IMR-90 (cell line): ENCODE data around the gene STPG1. TPM values are rescaled to one million over a fixed set of nuclear protein-coding genes. Genes with fewer than 3 reads are reported as not detected.

Experiments used
- ATAC-seq: fragments of 200-7000 bp; cut with Tn5 transposase; 2 replicates; pipeline ENCODE4 v1.9.1; 2020; ENCODE audit warnings: low read depth, mild to moderate bottlenecking, moderate library complexity
- Bru-seq: library from RNA; stranded (reverse); fragments of 400-500 nt; gene quantifications from one replicate; lab custom pipeline; 2021; lab: Mats Ljungman, UMichigan
- BruChase-seq, 2 experiments: library from RNA; stranded (reverse); fragments of 400-500 nt; gene quantifications; one replicate each; lab custom pipeline; 2021; lab: Mats Ljungman, UMichigan
- BruUV-seq: library from RNA; stranded (reverse); fragments of 400-500 nt; replicated peaks from 2 replicates; lab custom pipeline; 2021; lab: Mats Ljungman, UMichigan
- CTCF ChIA-PET: fragments of 300-600 bp; formaldehyde crosslinking; extraction: SDS; loops from one replicate; lab custom pipeline; 2021; ENCODE audit warnings: antibody characterized with exemption; lab: Yijun Ruan, JAX
- POLR2A ChIA-PET: fragments of 300-600 bp; sonication (Branson Sonifier 250); formaldehyde crosslinking; loops from one replicate; lab custom pipeline; 2022; ENCODE audit warnings: antibody characterized with exemption; ENCODE audit not compliant: unreplicated experiment; lab: Charles Lee
- DNase-seq: peaks from one replicate; pipeline ENCODE4 v3.0.0; 2013
- H2AFZ ChIP-seq: replicated peaks from 2 replicates; pipeline ENCODE3; 2013; ENCODE audit warnings: low read length, mild to moderate bottlenecking; ENCODE audit not compliant: poor library complexity
- H2AK5ac ChIP-seq: 2 replicates; pipeline ENCODE4 v1.6.1; 2013; ENCODE audit warnings: low read depth, low read length, inconsistent platforms
- H2AK9ac ChIP-seq: replicated peaks from 2 replicates; pipeline ENCODE3; 2013; ENCODE audit warnings: mild to moderate bottlenecking, low read depth, low read length, moderate library complexity; ENCODE audit not compliant: poor library complexity
- H2BK120ac ChIP-seq: 2 replicates; pipeline ENCODE4 v1.6.1; 2013; ENCODE audit warnings: low read depth, low read length, inconsistent platforms
- H2BK15ac ChIP-seq: 3 replicates; pipeline ENCODE4 v1.6.1; 2013; ENCODE audit warnings: low read depth, low read length, inconsistent platforms
- H2BK20ac ChIP-seq: 2 replicates; pipeline ENCODE4 v1.6.1; 2013; ENCODE audit warnings: low read depth, mild to moderate bottlenecking, inconsistent platforms, low read length, moderate library complexity
- H2BK5ac ChIP-seq: 2 replicates; pipeline ENCODE4 v1.6.1; 2013; ENCODE audit warnings: mild to moderate bottlenecking, low read depth, low read length, inconsistent platforms; ENCODE audit not compliant: poor library complexity, severe bottlenecking
- H3K14ac ChIP-seq: replicated peaks from 2 replicates; pipeline ENCODE4 v1.6.1; 2013; ENCODE audit warnings: low read depth, low read length, inconsistent platforms
- H3K18ac ChIP-seq: 2 replicates; pipeline ENCODE4 v1.6.1; 2013; ENCODE audit warnings: low read depth, low read length, control low read depth
- H3K23ac ChIP-seq: 2 replicates; pipeline ENCODE4 v1.6.1; 2013; ENCODE audit warnings: low read depth, low read length, inconsistent platforms
- H3K27ac ChIP-seq: 2 replicates; pipeline ENCODE4 v1.5.1; 2013; ENCODE audit warnings: mild to moderate bottlenecking, control low read depth, low read length; ENCODE audit not compliant: insufficient read depth
- H3K27me3 ChIP-seq: 2 replicates; pipeline ENCODE4 v1.6.1; 2013; ENCODE audit warnings: low read length; ENCODE audit not compliant: control insufficient read depth, insufficient read depth
- H3K36me3 ChIP-seq: 2 replicates; pipeline ENCODE4 v1.6.1; 2013; ENCODE audit warnings: low read length, mixed read lengths; ENCODE audit not compliant: control insufficient read depth, insufficient read depth
- H3K4ac ChIP-seq: 2 replicates; pipeline ENCODE4 v1.6.1; 2013; ENCODE audit warnings: low read depth, low read length, inconsistent platforms
- H3K4me1 ChIP-seq: 2 replicates; pipeline ENCODE4 v1.6.1; 2013; ENCODE audit warnings: low read length, mixed read lengths; ENCODE audit not compliant: control insufficient read depth, insufficient read depth
- H3K4me2 ChIP-seq: 2 replicates; pipeline ENCODE4 v1.6.1; 2013; ENCODE audit warnings: low read depth, mild to moderate bottlenecking, control low read depth, low read length, moderate library complexity
- H3K4me3 ChIP-seq: 2 replicates; pipeline ENCODE4 v1.5.1; 2013; ENCODE audit warnings: low read depth, mild to moderate bottlenecking, control low read depth, low read length, moderate library complexity; ENCODE audit not compliant: insufficient read depth
- H3K56ac ChIP-seq: 2 replicates; pipeline ENCODE4 v1.6.1; 2013; ENCODE audit warnings: low read length, inconsistent platforms; ENCODE audit not compliant: insufficient read depth; ENCODE audit errors: extremely low read depth
- H3K79me1 ChIP-seq, 2 experiments: 2 replicates each; pipeline ENCODE4 v1.6.1; 2013; ENCODE audit warnings: low read length in 2 of 2, inconsistent platforms in 1 of 2, low read depth in 1 of 2
- H3K9ac ChIP-seq: 2 replicates; pipeline ENCODE4 v1.6.1; 2013; ENCODE audit warnings: low read depth, low read length, control low read depth
- H3K9me1 ChIP-seq: 2 replicates; pipeline ENCODE4 v1.6.1; 2013; ENCODE audit warnings: low read length, inconsistent platforms; ENCODE audit not compliant: insufficient read depth
- H3K9me3 ChIP-seq: 2 replicates; pipeline ENCODE4 v1.6.1; 2013; ENCODE audit warnings: low read length; ENCODE audit not compliant: control insufficient read depth, insufficient read depth
- H4K20me1 ChIP-seq: 2 replicates; pipeline ENCODE4 v1.6.1; 2013; ENCODE audit warnings: low read length, inconsistent platforms; ENCODE audit not compliant: insufficient read depth
- H4K5ac ChIP-seq: 2 replicates; pipeline ENCODE4 v1.6.1; 2013; ENCODE audit warnings: mild to moderate bottlenecking, low read depth, low read length, control low read depth
- H4K8ac ChIP-seq, 2 experiments: 2 replicates each; pipeline ENCODE4 v1.6.1; 2013; ENCODE audit warnings: low read depth in 2 of 2, low read length in 2 of 2, control low read depth in 1 of 2, inconsistent platforms in 1 of 2
- H4K91ac ChIP-seq: 2 replicates; pipeline ENCODE4 v1.6.1; 2013; ENCODE audit warnings: low read depth, low read length, inconsistent platforms; ENCODE audit not compliant: insufficient read depth
- CEBPB ChIP-seq: IDR thresholded peaks from 2 replicates; pipeline ENCODE4 v1.6.1; 2012; ENCODE audit warnings: low read depth, low read length, improper control_type of control experiment
- CHD1 ChIP-seq: IDR thresholded peaks from 2 replicates; pipeline ENCODE4 v1.6.1; 2012; ENCODE audit warnings: low read depth, low read length, improper control_type of control experiment
- CTCF ChIP-seq: conservative IDR thresholded peaks from 2 replicates; pipeline ENCODE4 v1.5.1; 2012; ENCODE audit warnings: mild to moderate bottlenecking, low read depth, low read length, improper control_type of control experiment
- ELK1 ChIP-seq: fragments of 150-350 bp; IDR thresholded peaks from 2 replicates; pipeline ENCODE4 v1.6.1; 2016; ENCODE audit warnings: low read depth, mild to moderate bottlenecking, low read length, moderate library complexity, borderline replicate concordance
- MAZ ChIP-seq: IDR thresholded peaks from 2 replicates; pipeline ENCODE4 v1.6.1; 2012; ENCODE audit warnings: low read depth, mild to moderate bottlenecking, low read length, improper control_type of control experiment, moderate library complexity, borderline replicate concordance
- NFE2L2 ChIP-seq: fragments of 150-350 bp; IDR thresholded peaks from 2 replicates; pipeline ENCODE4 v1.6.1; 2016; ENCODE audit warnings: low read depth, mild to moderate bottlenecking, low read length
- POLR2A ChIP-seq: IDR thresholded peaks from 2 replicates; pipeline ENCODE4 v1.6.1; 2012; ENCODE audit warnings: mild to moderate bottlenecking, low read depth, low read length
- RAD21 ChIP-seq: IDR thresholded peaks from 2 replicates; pipeline ENCODE4 v1.6.1; 2012; ENCODE audit warnings: low read length, improper control_type of control experiment
- RCOR1 ChIP-seq: IDR thresholded peaks from 2 replicates; pipeline ENCODE4 v1.6.1; 2012; ENCODE audit warnings: mild to moderate bottlenecking, low read length, improper control_type of control experiment; ENCODE audit not compliant: insufficient replicate concordance
- SMC3 ChIP-seq: fragments of 150-350 bp; IDR thresholded peaks from 2 replicates; pipeline ENCODE4 v1.6.1; 2016; ENCODE audit warnings: low read depth, mild to moderate bottlenecking, antibody characterized with exemption, low read length, moderate library complexity
- USF2 ChIP-seq: fragments of 150-350 bp; IDR thresholded peaks from 2 replicates; pipeline ENCODE4 v1.6.1; 2017; ENCODE audit warnings: mild to moderate bottlenecking, antibody characterized with exemption, low read length, low read depth
- WGBS, 2 experiments: methylation state at CpG; one replicate each; pipeline versions ENCODE4 v1.1.5 to v1.1.7; 2013; ENCODE audit warnings: missing lambda C conversion rate in 2 of 2; ENCODE audit not compliant: insufficient read length in 1 of 2; ENCODE audit errors: extremely low coverage in 2 of 2; 5-methylcytosine and 5-hydroxymethylcytosine counted together
- dilution Hi-C: fragments of 300-500 bp; cut with HindIII; formaldehyde crosslinking; loops from one replicate; pipeline ENCODE4 v1.14.3; 2018; ENCODE audit warnings: low sequenced_read_pairs; ENCODE audit not compliant: unreplicated experiment
- in situ Hi-C: fragments of 300-500 bp; cut with MboI; formaldehyde crosslinking; loops from 3 replicates; pipeline ENCODE4 v1.14.3; 2019; ENCODE audit warnings: low sequenced_read_pairs, inconsistent platforms, mixed read lengths
- intact Hi-C: fragments of 100-400 bp; cut with micrococcal nuclease; formaldehyde crosslinking; loops from 2 replicates; pipeline ENCODE4 v1.10.0; 2022
- long read RNA-seq: library from polyadenylated mRNA; unstranded; transcript quantifications from one replicate; pipeline ENCODE4 v2.0.0, GENCODE V29; 2021; ENCODE audit not compliant: unreplicated experiment
- polyA plus RNA-seq, 3 experiments: library from polyadenylated mRNA; depleted of rRNA; stranded (reverse); fragments of >200 nt; gene quantifications; 2 replicates each; pipeline ENCODE4 v1.2.3, GENCODE V29; 2012; ENCODE audit warnings: low replicate concordance in 1 of 3
- total RNA-seq: library from RNA; depleted of rRNA; stranded (reverse); fragments of >200 nt; gene quantifications from 2 replicates; pipeline ENCODE4 v1.2.3, GENCODE V29; 2012; rRNA removed

STPG1 gene
- total RNA-seq (3.0 and 3.6 TPM in 2 replicates), polyA plus RNA-seq (2012; rRNA removed) (6.5 and 7.5 TPM in 2 replicates), Bru-seq, nascent RNA (percentile 52 among the genes with signal in this experiment), BruChase-seq, experiment 1, labeled RNA remaining after a 6-hour chase (percentile 44 among the genes with signal in this experiment), BruChase-seq, experiment 2, labeled RNA remaining after a 2-hour chase (percentile 42 among the genes with signal in this experiment)
- 4.3 and 4.5 TPM in 2 replicates for polyA plus RNA-seq (2012; cell fraction: cytosol; rRNA removed)
- polyA plus RNA-seq (2012; cell fraction: nucleus; rRNA removed; ENCODE audit: low replicate concordance) = 4.0 and 5.8 TPM in 2 replicates
- long read RNA-seq, partial matches to known transcripts = 4 of 9 reads
- long read RNA-seq, other reads (novel, unspliced or antisense) = 3 of 9 reads

- 9% methylated on average over 26 of the region's 48 CpGs; no CpG with 5 or more reads in 1 of the 2 experiments for WGBS, 2 experiments
- TF ChIP-seq CTCF = no peak
- TF ChIP-seq RAD21 = no peak
- no peak for TF ChIP-seq ELK1
- TF ChIP-seq USF2 = no peak
- TF ChIP-seq NFE2L2 = no peak
- TF ChIP-seq CEBPB = 0 out of 2 replicates have a peak, but pooled peaks have one; percentile 26
- no peak for TF ChIP-seq RCOR1
- no peak; the same call in 1 of the 2 replicates for TF ChIP-seq MAZ
- no peak for TF ChIP-seq SMC3
- no peak for TF ChIP-seq CHD1
- TF ChIP-seq POLR2A = peak; percentile 61
Observed at GRCh38 chr1:24413350-24414163, at the start of gene STPG1. TSS of gene STPG1 (minus strand) at chr1:24413782. CDS start at chr1:24401388, 12,394 bp downstream.

More at GRCh38 chr1:24413350-24414163, at the start of gene STPG1:
- peak within 1 kb of the TSS; percentile 88 for H3K4ac ChIP-seq
- no peaks in the 10 kb centered on the region for H3K36me3 ChIP-seq
- no peaks in the 10 kb centered on the region for H3K27me3 ChIP-seq
- H3K4me3 ChIP-seq = peak within 1 kb of the TSS; percentile 62
- peak within 1 kb of the TSS; percentile 76 for H2BK120ac ChIP-seq
- peak within 1 kb of the TSS; percentile 80 for H3K14ac ChIP-seq
- peak within 1 kb of the TSS; percentile 77 for H2BK5ac ChIP-seq
- peak within 1 kb of the TSS; percentile 16; the same call in 1 of the 2 replicates for H2BK20ac ChIP-seq
- peak within 1 kb of the TSS; percentile 68 to 82 for H4K8ac ChIP-seq
- DNase-seq (peak; percentile 77), ATAC-seq (peak; percentile 46)
- in situ Hi-C loops = no loop called here
- peak within 1 kb of the TSS; percentile 41 for H3K23ac ChIP-seq
- peaks cover 13% of the 10 kb centered on the region for H3K9me1 ChIP-seq
- dilution Hi-C loops = no loop called here
- H4K5ac ChIP-seq = peak within 1 kb of the TSS; percentile 60
- no TSS peak for BruUV-seq
- H3K79me1 ChIP-seq = peaks cover 27 to 54% of the 10 kb centered on the region in 2 experiments
- H2BK15ac ChIP-seq = peak within 1 kb of the TSS; percentile 62; the same call in 2 of the 3 replicates
- 0 out of 2 replicates have a peak within 1 kb of the TSS, but pooled peaks have one; percentile 21 for H2AK5ac ChIP-seq
- ChIA-PET POLR2A (no interaction called here), CTCF (interaction anchor here (0.7 to 1.2 kb wide), 3 partner anchors 21 to 322 kb away, joined by 3 to 4 read pairs (median 3); no protein-coding TSS in a partner anchor)
- peaks cover 9% of the 10 kb centered on the region for H3K4me1 ChIP-seq
- H3K18ac ChIP-seq = peak within 1 kb of the TSS; percentile 41
- no peaks in the 10 kb centered on the region for H4K20me1 ChIP-seq
- H2AFZ ChIP-seq = peak within 1 kb of the TSS; percentile 95
- peak within 1 kb of the TSS; percentile 25; the same call in 1 of the 2 replicates for H3K56ac ChIP-seq
- peak within 1 kb of the TSS; percentile 96 for H3K4me2 ChIP-seq
- H2AK9ac ChIP-seq = peak within 1 kb of the TSS; percentile 94
- peak within 1 kb of the TSS; percentile 73 for H4K91ac ChIP-seq
- H3K9me3 ChIP-seq = no peaks in the 10 kb centered on the region
- peak within 1 kb of the TSS; percentile 19 for H3K27ac ChIP-seq
- intact Hi-C loops = loop anchor here (10.0 kb wide), 1 partner anchor 331 kb away; the partner anchor contains the start of gene CLIC4
- peak within 1 kb of the TSS; percentile 82 for H3K9ac ChIP-seq
